Mammary epithelial cell (primary cell): ENCODE measurements around the gene FAM83C.

Source experiments
- CTCF ChIP-seq, 2 donors: IDR thresholded peaks in 1 of 2; conservative IDR thresholded peaks in 1 of 2; 2 replicates each; pipeline ENCODE4 v1.5.1; 2011 to 2012; ENCODE audit warnings: inconsistent platforms in 2 of 2, low read length in 2 of 2, mild to moderate bottlenecking in 2 of 2, control low read depth in 1 of 2, low read depth in 1 of 2; ENCODE audit not compliant: insufficient read depth in 1 of 2; ENCODE audit errors: extremely low read depth in 1 of 2
- EZH2 ChIP-seq: IDR thresholded peaks from 2 replicates; pipeline ENCODE4 v1.6.1; 2012; ENCODE audit warnings: low read length, inconsistent platforms, borderline replicate concordance

GRCh38 chr20:35298264-35298663, 6.0 kb upstream of the FAM83C start:
- TF ChIP-seq CTCF (conservative IDR thresholded peaks at IDR 0.05 in 1 of 2, IDR thresholded peaks at IDR 0.05 in 1 of 2; ENCODE audit: extremely low read depth in 1 of 2, insufficient read depth in 1 of 2, low read depth in 1 of 2, low read length in 2 of 2) = no peak
- TF ChIP-seq EZH2 = no peak
